Measurements from ENCODE around the gene MLC1. TPM values are rescaled to one million over a fixed set of nuclear protein-coding genes. Genes with fewer than 3 reads are reported as not detected.

Gene MLC1
- total RNA-seq, 1 donor from 2014 or later, result not detected

- no peak overlapping the region for H3K4me3 ChIP-seq (ENCODE audit: low read depth, low read length)
- no peak for DNase-seq (ENCODE audit: low read depth)
- no peak for TF ChIP-seq CTCF (conservative IDR thresholded peaks at IDR 0.05; ENCODE audit: low read depth, low read length)
These were observed 66.5 kb downstream of the MLC1 start for GRCh38 chr22:50018608-50019285.

GRCh38 chr22:50017701-50018224, 67.5 kb downstream of the MLC1 start:
- no peak for TF ChIP-seq CTCF (conservative IDR thresholded peaks at IDR 0.05; ENCODE audit: low read depth, low read length)
- DNase-seq (ENCODE audit: low read depth), result no peak
- no peak overlapping the region for H3K4me3 ChIP-seq (ENCODE audit: low read depth, low read length)

GRCh38 chr22:50016988-50017700, 68.1 kb downstream of the MLC1 start:
- H3K4me3 ChIP-seq (ENCODE audit: low read depth, low read length), result no peak overlapping the region
- no peak for DNase-seq (ENCODE audit: low read depth)
- TF ChIP-seq CTCF (conservative IDR thresholded peaks at IDR 0.05; ENCODE audit: low read depth, low read length), result no peak

- no peak for DNase-seq (ENCODE audit: low read depth)
- H3K4me3 ChIP-seq (ENCODE audit: low read depth, low read length), result no peak overlapping the region
- no peak for TF ChIP-seq CTCF (conservative IDR thresholded peaks at IDR 0.05; ENCODE audit: low read depth, low read length)
These were observed 68.8 kb downstream of the MLC1 start for GRCh38 chr22:50016308-50016987.

GRCh38 chr22:50015451-50016307, 69.5 kb downstream of the MLC1 start:
- no peak overlapping the region for H3K4me3 ChIP-seq (ENCODE audit: low read depth, low read length)
- no peak for TF ChIP-seq CTCF (conservative IDR thresholded peaks at IDR 0.05; ENCODE audit: low read depth, low read length)
- no peak for DNase-seq (ENCODE audit: low read depth)

- TF ChIP-seq CTCF (conservative IDR thresholded peaks at IDR 0.05; ENCODE audit: low read depth, low read length), result no peak
- H3K4me3 ChIP-seq (ENCODE audit: low read depth, low read length), result no peak overlapping the region
- DNase-seq (ENCODE audit: low read depth), result no peak
These were observed 70.4 kb downstream of the MLC1 start for GRCh38 chr22:50014655-50015401.
